ENCODE results near the gene APC.
"Not testable (repeated sequence)": the region's sequence is repeated elsewhere in the genome, so short reads cannot be mapped to it uniquely, and the experiment has no call there.

The APC gene

DNA sequence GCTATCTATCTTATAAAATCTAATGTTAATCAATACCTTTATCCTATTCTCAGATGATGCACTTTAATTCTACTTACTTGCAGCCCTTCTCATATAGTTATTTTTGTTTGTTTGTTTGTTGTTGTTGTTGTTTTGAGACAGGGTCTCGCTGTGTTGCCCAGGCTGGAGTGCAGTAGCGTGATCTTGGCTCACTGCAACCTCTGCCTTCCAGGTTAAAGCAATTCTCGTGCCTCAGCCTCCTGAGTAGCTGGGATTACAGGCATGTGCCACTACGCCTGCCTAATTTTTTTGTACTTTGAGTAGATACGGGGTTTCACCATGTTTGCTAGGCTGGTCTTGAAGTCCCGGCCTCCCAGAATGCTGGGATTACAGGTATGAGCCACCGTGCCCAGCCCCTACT, 20.8 kb upstream of the APC start:
- DNase-seq (ENCODE audit: low read depth) = not testable (repeated sequence)

DNA sequence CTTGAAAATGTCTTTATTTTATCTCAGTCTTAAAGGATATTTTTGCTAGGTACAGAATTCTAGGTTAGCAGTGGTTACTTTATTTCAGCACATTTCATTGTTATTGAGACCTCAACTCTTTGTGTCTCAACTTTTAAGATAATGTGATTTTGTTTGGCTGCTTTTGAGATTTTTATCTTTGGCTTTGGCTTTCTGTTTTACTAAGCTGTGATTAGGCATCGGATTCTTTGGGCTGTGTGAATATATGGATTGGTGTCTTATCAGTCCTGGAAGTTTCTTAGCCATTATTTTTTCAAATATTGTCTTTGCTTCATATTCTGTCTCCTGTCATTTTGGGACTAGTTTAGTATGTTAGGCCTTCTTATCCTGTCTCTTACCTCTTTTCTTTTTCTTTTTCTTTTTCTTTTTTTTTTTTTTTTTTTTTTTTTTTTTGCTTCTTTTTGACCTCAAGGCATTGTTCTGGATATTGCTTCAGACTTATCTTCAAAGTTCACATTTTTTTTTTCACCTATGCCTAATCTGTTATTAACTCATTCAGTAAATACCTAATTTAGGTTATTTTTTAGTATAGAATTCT, 20.1 kb upstream of the APC start:
- DNase-seq (ENCODE audit: low read depth) = no peak

DNA sequence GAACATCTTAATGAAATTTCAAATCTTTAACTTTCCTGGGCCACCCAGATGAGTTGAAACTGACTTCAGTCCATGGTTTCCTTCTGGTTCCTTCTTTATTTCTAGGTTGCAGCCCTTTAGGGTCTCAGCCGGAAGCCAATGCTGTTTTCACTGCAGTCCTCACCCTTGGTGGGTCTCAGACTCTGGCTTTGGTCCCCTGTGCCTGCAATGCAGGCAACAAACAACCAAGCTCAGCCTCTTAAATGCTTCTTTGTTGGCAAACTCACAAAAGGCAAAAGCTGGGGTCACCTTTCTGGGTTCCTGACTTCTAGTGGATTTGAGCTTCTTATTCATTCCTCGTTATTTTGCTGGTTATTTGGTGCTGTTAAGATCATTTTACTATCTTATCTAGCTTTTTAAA, 19.3 kb upstream of the APC start:
- DNase-seq (ENCODE audit: low read depth) = no peak

GRCh38 chr5:112720576-112720975, 17.1 kb upstream of the APC start:
- no peak for DNase-seq (ENCODE audit: low read depth)

- DNase-seq (ENCODE audit: low read depth) = no peak
These were observed 12.8 kb upstream of the APC start for GRCh38 chr5:112724901-112725300.

DNA sequence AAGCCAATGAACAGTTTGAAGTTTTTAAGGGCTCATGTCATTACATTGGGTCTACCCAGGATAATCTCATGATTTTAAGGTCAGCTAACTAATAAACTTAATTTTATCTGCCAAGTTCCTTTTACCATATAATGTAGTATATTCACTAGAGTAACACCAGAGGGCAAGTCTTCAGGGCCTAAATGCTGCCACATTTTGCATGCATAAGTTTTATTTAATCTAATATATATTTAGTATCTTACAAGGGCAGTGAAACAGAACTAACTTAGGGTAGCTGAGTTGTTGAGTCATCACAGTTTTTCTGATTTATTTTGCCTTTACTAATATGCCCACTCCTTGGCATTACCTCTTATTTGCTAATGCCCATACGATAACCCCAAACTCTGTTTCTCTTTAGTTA, 8.1 kb upstream of the APC start:
- DNase-seq (ENCODE audit: low read depth) = no peak

GRCh38 chr5:112732131-112732530, 5.6 kb upstream of the APC start:
- no peak for DNase-seq (ENCODE audit: low read depth)

- no peak for DNase-seq (ENCODE audit: low read depth)
These were observed 4.1 kb upstream of the APC start for GRCh38 chr5:112733586-112733985.

DNA sequence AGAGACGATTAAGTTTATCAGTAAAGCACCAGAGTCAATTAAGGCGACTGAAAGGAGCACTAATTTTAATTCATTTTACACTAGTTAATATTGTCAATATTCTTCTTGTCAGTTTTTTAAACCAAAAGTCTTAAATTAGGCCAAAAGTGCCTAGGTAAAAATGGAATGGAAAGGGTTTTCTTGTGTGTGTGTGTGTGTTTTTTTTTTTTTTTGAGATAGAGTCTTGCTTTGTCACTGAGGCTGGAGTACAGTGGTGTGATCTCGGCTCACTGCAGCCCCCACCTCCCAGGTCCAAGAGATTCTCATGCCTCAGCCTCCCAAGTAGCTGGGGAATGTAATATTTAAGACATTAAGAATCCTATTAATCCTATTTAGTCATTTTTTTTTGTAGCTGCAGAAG, 3.1 kb upstream of the APC start:
- DNase-seq (ENCODE audit: low read depth) = no peak

DNA sequence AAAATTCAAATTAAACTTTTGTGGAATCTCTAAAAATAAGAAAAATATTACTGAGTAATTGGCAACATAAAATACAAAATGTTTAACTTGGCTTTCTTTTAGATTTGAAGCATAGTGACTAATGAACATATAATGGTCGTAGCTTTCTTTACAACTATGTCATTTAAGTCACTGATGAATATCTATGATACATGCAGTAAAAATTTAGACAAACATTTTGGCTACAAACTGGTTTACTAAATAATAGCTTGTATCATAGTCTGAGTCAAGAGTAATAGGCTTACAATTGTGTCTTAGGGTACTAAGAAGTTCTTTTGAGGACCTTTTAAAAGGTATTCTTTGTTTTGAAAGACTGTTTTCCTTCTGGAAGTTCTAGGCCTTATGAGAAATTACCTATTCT, 2.0 kb upstream of the APC start:
- no peak for DNase-seq (ENCODE audit: low read depth)

GRCh38 chr5:112737070-112737462, 619 bp upstream of the APC start:
- DNase-seq (ENCODE audit: low read depth) = no peak

- DNase-seq (ENCODE audit: low read depth) = no peak
These were observed 491 bp downstream of the APC start for GRCh38 chr5:112738191-112738560.

DNA sequence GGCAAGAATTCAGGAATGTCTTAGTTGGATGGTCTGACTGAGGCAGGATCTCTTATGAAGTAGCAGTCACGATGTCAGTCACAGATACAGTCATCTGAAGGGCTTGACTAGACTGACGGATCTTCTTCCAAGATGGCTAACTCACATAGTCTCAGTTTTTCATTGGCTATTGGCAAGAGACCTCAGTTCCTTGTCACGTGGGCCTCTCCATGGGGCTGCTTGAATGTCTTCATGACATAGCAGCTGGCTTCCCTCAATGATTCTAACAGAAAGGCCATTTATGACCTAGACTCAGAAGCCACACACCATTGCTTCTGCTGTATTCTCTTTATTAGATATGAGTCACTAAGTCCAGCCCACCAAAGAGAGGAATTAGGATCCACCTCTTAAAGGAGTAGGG, 4.7 kb downstream of the APC start:
- no peak for DNase-seq (ENCODE audit: low read depth)

GRCh38 chr5:112743631-112744030, 5.9 kb downstream of the APC start:
- DNase-seq (ENCODE audit: low read depth) = no peak

DNA sequence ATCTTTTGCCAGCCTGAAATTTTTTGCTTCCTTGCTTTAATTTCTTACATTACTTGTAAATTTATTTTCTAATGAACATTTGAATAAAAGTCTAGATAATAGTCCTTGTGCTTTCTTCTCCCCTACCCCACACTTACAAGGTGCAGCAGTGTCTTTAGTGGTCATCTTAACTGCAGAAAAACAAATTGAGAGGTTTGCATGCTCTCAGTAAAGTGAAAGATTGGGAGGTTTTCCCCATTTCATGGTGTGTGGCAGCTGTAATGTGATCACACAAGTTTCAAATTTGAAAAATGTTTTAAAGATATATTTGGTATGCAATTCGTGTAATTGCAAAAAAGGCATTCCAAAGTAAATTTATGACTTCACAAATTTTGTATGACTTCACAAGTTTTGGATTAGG, 14.7 kb downstream of the APC start:
- no peak for DNase-seq (ENCODE audit: low read depth)

GRCh38 chr5:112755703-112756102, 18.0 kb downstream of the APC start:
- no peak for DNase-seq (ENCODE audit: low read depth)

DNA sequence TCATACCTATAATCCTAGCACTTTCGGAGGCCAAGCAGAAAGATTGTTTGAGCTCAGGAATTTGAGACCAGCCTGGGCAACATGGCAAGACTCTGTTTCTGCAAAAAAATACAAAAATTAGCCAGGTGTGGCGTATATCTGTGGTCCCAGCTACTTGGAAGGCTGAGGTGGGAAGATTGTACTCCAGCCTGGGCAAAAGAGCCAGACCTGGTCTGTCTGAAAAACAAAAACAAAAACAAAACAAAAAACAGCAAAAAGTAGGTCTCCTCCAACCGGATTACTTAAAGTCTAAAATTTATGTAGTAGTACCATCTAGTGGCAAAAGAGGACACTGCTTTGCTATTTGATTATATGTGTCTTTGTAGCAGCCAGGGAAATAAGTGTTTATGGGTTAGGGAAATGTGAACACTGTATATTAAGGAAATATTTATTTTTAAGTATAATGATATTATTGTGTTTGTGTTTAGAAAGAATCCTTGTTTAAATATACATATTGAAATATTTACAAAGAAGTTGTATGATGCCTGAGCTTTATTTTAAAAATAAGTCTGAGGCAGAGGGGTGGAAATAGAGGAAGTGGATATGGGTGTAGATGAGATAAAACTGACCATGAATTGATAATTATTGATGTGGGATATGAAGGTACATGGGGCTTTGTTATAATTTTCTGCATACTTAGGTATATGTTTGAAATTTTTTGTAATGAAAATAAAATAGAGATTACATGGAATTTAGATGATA, 20.0 kb downstream of the APC start:
- no peak for DNase-seq (ENCODE audit: low read depth)

DNA sequence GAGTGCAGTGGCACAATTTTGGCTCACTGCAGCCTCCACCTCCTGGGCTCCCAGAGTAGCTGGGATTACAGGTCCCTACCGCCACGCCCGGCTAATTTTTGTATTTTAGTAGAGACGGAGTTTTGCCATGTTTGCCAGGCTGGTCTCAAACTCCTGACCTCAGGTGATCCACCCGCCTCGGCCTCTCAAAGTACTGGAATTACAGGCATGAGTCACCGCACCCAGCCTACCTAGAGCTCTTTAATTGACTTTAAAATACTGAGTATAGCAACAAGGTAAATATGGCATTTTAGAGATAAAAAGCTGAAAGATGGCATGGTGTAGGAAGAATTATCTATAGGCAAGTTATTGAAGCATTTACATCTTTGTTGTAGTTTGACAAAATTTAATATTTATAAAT, 21.0 kb downstream of the APC start:
- no peak for DNase-seq (ENCODE audit: low read depth)

DNA sequence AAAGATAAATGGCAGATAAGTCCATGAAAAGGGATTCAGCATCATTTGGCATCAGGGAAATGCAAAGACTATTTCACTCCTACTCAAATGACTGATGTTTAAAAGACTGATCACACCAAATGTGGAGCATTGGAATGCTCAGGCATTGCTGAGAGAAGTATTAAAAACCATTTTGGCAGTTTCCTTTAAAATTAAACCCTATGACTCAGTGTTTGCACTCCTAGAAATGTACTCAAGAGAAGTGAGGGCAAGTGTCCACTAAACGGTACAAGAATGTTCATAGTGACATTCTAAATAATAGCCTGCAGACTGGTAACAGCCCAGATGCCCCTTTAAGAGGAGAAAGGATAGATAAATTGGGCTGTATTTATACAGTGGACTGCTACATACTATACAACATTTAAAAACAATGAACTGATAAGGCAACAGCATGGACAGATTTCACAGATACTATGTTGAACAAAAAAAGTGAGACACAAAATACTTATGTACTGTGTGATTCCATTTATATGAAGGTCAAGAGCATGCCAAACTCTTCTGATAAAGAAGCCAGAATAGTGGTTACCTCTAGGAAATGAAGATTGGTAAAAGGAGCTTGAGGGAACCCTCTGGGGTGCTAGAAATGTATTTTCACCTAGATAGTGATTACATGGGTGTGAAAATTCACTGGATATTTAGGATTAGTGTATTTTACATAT, 24.6 kb downstream of the APC start:
- no peak for DNase-seq (ENCODE audit: low read depth)

DNA sequence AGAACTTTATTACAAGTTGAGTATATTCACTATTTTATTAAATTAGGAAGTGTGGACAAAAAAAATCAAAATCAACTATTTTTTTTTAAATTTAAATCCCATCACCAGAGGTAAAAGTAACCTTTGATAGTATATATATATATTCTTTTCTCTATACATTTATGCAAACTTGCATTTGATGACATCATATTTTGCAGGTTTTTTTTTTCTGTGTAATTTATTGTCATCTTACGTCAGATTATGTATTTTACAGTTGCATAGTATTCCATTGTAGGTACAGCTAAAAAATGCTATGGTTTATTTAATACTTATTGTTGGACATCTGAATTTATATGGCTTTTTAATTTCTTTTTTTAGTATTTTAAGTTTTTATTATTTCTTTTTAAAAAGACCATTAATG, 25.5 kb downstream of the APC start:
- DNase-seq (ENCODE audit: low read depth) = no peak

DNA sequence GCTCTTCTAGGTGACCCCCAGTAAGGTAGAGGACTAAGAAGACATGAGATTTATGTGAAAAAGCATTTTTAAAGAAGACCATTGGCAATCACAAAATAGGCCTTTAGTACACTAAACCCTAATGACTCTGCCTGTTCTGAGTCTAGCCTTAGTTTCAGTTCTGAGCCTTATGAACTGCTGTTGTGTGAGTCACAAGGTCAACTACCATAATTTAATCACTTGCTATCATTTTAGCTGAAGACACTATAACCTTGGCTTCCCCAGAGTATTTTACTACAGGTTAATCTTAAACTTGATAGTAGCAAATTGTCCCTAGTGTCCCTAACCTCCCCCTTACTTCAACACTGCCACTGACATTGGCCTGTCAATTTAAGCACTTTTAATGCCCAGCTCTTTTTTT, 34.4 kb downstream of the APC start:
- no peak for DNase-seq (ENCODE audit: low read depth)

GRCh38 chr5:112776301-112776856, 38.7 kb downstream of the APC start:
- DNase-seq (ENCODE audit: low read depth) = no peak

DNA sequence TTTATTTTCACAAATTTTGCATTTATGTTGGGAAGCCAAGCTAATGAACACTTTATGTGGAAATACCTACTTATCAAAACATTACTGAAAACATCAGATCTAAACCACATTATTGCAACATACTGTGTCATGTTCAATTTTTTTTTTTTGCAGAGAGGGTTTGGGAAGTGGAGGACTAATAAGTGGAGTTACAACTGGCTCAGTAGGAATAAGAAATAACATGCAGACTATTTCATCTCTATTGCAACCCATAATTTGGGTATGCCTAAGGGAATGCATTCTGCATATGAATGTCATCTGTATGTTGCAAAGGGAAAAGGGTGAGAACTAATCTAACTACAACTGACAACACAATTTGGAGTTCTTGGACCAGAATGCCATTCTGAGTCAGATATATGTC, 41.8 kb downstream of the APC start:
- no peak for DNase-seq (ENCODE audit: low read depth)
